ENCODE measurements around the gene TEAD4.

DNA sequence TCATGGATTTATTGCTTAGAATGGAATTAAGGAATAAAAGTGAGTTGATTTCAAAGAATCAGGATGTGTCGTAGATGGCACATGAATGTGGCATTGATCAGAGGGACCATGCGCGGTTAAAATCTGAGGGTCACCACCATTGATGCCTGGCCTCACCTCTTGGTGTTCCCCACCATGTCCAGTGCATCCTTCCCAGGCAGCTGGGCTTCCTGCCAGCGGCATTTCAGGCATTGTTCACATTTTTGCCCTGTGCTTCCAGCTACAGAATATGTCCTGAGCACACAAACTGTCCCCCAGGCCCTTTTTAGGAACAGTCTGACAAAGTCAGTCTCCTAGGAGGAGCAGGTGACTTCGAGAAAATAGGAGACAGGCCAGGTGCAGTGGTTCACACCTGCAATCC is 76.0 kb downstream of the TEAD4 start:
- TF ChIP-seq POLR2AphosphoS5 (IDR thresholded peaks at IDR 0.05; ENCODE audit: borderline replicate concordance, low read depth, low read length) = no peak
- TF ChIP-seq EZH2 (IDR thresholded peaks at IDR 0.05) = no peak

Data from SK-N-MC (cell line).